HFFc6 (cell line): Measurements from ENCODE around the gene OXGR1. TPM values are rescaled to one million over a fixed set of nuclear protein-coding genes. Genes with fewer than 3 reads are reported as not detected.

Source experiments
- DNase-seq: peaks from one replicate; pipeline ENCODE4 v3.0.0-alpha.2; 2018
- H3K27ac Mint-ChIP-seq: 2 replicates; pipeline ENCODE4 v1.8.0; 2020; ENCODE audit warnings: mild to moderate bottlenecking, mixed read lengths
- H3K27me3 Mint-ChIP-seq: 2 replicates; pipeline ENCODE4 v1.8.0; 2021; ENCODE audit warnings: mild to moderate bottlenecking, moderate library complexity, mixed read lengths; ENCODE audit not compliant: insufficient read depth
- H3K36me3 Mint-ChIP-seq: 2 replicates; pipeline ENCODE4 v1.8.0; 2021; ENCODE audit warnings: low read depth, mixed read lengths
- H3K4me1 Mint-ChIP-seq: 2 replicates; pipeline ENCODE4 v1.8.0; 2020; ENCODE audit warnings: low read depth, mixed read lengths
- H3K4me3 Mint-ChIP-seq: 2 replicates; pipeline ENCODE4 v1.8.0; 2020; ENCODE audit warnings: mild to moderate bottlenecking, moderate library complexity, mixed read lengths
- H3K9me3 Mint-ChIP-seq: 2 replicates; pipeline ENCODE4 v1.8.0; 2020; ENCODE audit warnings: mild to moderate bottlenecking, mixed read lengths
- CTCF ChIP-seq: fragments of 200-600 bp; sonication (generic); IDR thresholded peaks from 2 replicates; pipeline ENCODE4 v1.5.0; 2021; ENCODE audit warnings: antibody characterized with exemption, mild to moderate bottlenecking
- total RNA-seq, 6 experiments: library from RNA; stranded (reverse); fragmentation: NEBNext Ultra II Directional; extraction: Animal tissue kit (Norgen Biotek cat#: 25700); gene quantifications; 2 replicates in 1 of 6; 3 replicates in 5 of 6; pipeline ENCODE4 v1.2.3, GENCODE V29; 2021

Gene OXGR1
- total RNA-seq, 6 experiments from 2014 or later: not detected

- H3K9me3 Mint-ChIP-seq: no peaks in the 10 kb centered on the region
- H3K4me3 Mint-ChIP-seq: no peak overlapping the region
- H3K36me3 Mint-ChIP-seq: no peaks in the 10 kb centered on the region
- no peaks in the 10 kb centered on the region; the same call in 1 of the 2 replicates for H3K4me1 Mint-ChIP-seq
- no peak overlapping the region for H3K27ac Mint-ChIP-seq
- H3K27me3 Mint-ChIP-seq: peaks cover 15% of the 10 kb centered on the region
- no peak for TF ChIP-seq CTCF
- no peak for DNase-seq
Observed at GRCh38 chr13:97019236-97019635, 25.0 kb upstream of the OXGR1 start.

- H3K4me3 Mint-ChIP-seq: no peak overlapping the region
- no peaks in the 10 kb centered on the region for H3K36me3 Mint-ChIP-seq
- no peaks in the 10 kb centered on the region for H3K9me3 Mint-ChIP-seq
- H3K4me1 Mint-ChIP-seq: no peaks in the 10 kb centered on the region; the same call in 1 of the 2 replicates
- H3K27me3 Mint-ChIP-seq: peaks cover 12% of the 10 kb centered on the region
- peak; percentile 63 for DNase-seq
- TF ChIP-seq CTCF: peak; percentile 92
- no peak overlapping the region for H3K27ac Mint-ChIP-seq
Observed at GRCh38 chr13:97018029-97018819, 23.9 kb upstream of the OXGR1 start.

- TF ChIP-seq CTCF: no peak
- peaks cover 13% of the 10 kb centered on the region for H3K27me3 Mint-ChIP-seq
- H3K27ac Mint-ChIP-seq: no peak overlapping the region
- no peak overlapping the region for H3K4me3 Mint-ChIP-seq
- DNase-seq: no peak
- no peaks in the 10 kb centered on the region for H3K9me3 Mint-ChIP-seq
- H3K36me3 Mint-ChIP-seq: no peaks in the 10 kb centered on the region
- no peaks in the 10 kb centered on the region; the same call in 1 of the 2 replicates for H3K4me1 Mint-ChIP-seq
Observed at GRCh38 chr13:97017322-97017721, 23.0 kb upstream of the OXGR1 start.

- H3K36me3 Mint-ChIP-seq: no peaks in the 10 kb centered on the region
- no peak for DNase-seq
- peaks cover 23% of the 10 kb centered on the region for H3K27me3 Mint-ChIP-seq
- H3K4me3 Mint-ChIP-seq: no peak overlapping the region
- TF ChIP-seq CTCF: no peak
- H3K4me1 Mint-ChIP-seq: no peaks in the 10 kb centered on the region; the same call in 1 of the 2 replicates
- no peak overlapping the region for H3K27ac Mint-ChIP-seq
- no peaks in the 10 kb centered on the region for H3K9me3 Mint-ChIP-seq
Observed at GRCh38 chr13:97015661-97016350, 21.5 kb upstream of the OXGR1 start.

GRCh38 chr13:97012251-97013048, 18.2 kb upstream of the OXGR1 start:
- H3K9me3 Mint-ChIP-seq: no peaks in the 10 kb centered on the region
- no peak for TF ChIP-seq CTCF

More at GRCh38 chr13:97012251-97013048, 18.2 kb upstream of the OXGR1 start:
- DNase-seq: no peak
- no peak overlapping the region for H3K4me3 Mint-ChIP-seq
- H3K36me3 Mint-ChIP-seq: no peaks in the 10 kb centered on the region
- no peaks in the 10 kb centered on the region for H3K4me1 Mint-ChIP-seq
- H3K27me3 Mint-ChIP-seq: peaks cover 18% of the 10 kb centered on the region
- H3K27ac Mint-ChIP-seq: no peak overlapping the region
